Inferior parietal cortex (tissue), 1 donor: ENCODE measurements around the gene CLEC19A.
"Not testable (repeated sequence)": the region's sequence is repeated elsewhere in the genome, so short reads cannot be mapped to it uniquely, and the experiment has no call there.

ENCODE experiments used
- DNase-seq: peaks from one replicate; pipeline ENCODE4 v3.0.0-alpha.2; 2016; ENCODE audit errors: extremely low spot score

CLEC19A gene

GRCh38 chr16:19286827-19287226, 1.3 kb downstream of the CLEC19A start:
- DNase-seq: no peak

GRCh38 chr16:19287241-19287640, 1.7 kb downstream of the CLEC19A start:
- no peak for DNase-seq

- DNase-seq: no peak
Measured at GRCh38 chr16:19288872-19289799, 3.6 kb downstream of the CLEC19A start.

GRCh38 chr16:19289811-19290485, 4.4 kb downstream of the CLEC19A start:
- no peak for DNase-seq

- DNase-seq: no peak
Measured at GRCh38 chr16:19290860-19291259, 5.3 kb downstream of the CLEC19A start.

GRCh38 chr16:19291475-19291874, 5.9 kb downstream of the CLEC19A start:
- DNase-seq: peak; percentile 71

- no peak for DNase-seq
Measured at GRCh38 chr16:19292186-19292585, 6.7 kb downstream of the CLEC19A start.

GRCh38 chr16:19294156-19294649, 8.7 kb downstream of the CLEC19A start:
- peak; percentile 34 for DNase-seq

GRCh38 chr16:19295393-19295792, 9.9 kb downstream of the CLEC19A start:
- DNase-seq: no peak

- no peak for DNase-seq
Measured at GRCh38 chr16:19297454-19297853, 11.9 kb downstream of the CLEC19A start.

GRCh38 chr16:19299565-19299964, 14.0 kb downstream of the CLEC19A start:
- no peak for DNase-seq

GRCh38 chr16:19301931-19302330, 16.4 kb downstream of the CLEC19A start:
- DNase-seq: no peak

GRCh38 chr16:19304750-19305149, 19.2 kb downstream of the CLEC19A start:
- no peak for DNase-seq

GRCh38 chr16:19305443-19305842, 19.9 kb downstream of the CLEC19A start:
- DNase-seq: no peak

GRCh38 chr16:19307587-19308241, 22.2 kb downstream of the CLEC19A start:
- DNase-seq: no peak

- no peak for DNase-seq
Measured at GRCh38 chr16:19308392-19308791, 22.9 kb downstream of the CLEC19A start.

- DNase-seq: no peak
Measured at GRCh38 chr16:19309178-19309577, 23.6 kb downstream of the CLEC19A start.

GRCh38 chr16:19314718-19315425, 29.3 kb downstream of the CLEC19A start:
- no peak for DNase-seq

GRCh38 chr16:19315889-19316433, 30.4 kb downstream of the CLEC19A start:
- no peak for DNase-seq

GRCh38 chr16:19316846-19317245, 31.3 kb downstream of the CLEC19A start:
- no peak for DNase-seq

- not testable (repeated sequence) for DNase-seq
Measured at GRCh38 chr16:19321186-19321585, 35.7 kb downstream of the CLEC19A start.
